ENCODE data around the gene TAF13.

- TF ChIP-seq CTCF (IDR thresholded peaks at IDR 0.05; ENCODE audit: low read depth, low read length, poor library complexity, severe bottlenecking) (no peak), EZH2phosphoT487 (IDR thresholded peaks at IDR 0.05; ENCODE audit: borderline replicate concordance, low read length) (no peak)
Observed at GRCh38 chr1:109080441-109081082, 4.8 kb upstream of the TAF13 start.

Measured in DOHH2 (cell line).